Measurements from ENCODE around the gene CPNE4. TPM values are rescaled to one million over a fixed set of nuclear protein-coding genes. Genes with fewer than 3 reads are reported as not detected.

Gene CPNE4
- total RNA-seq, 1 donor from 2014 or later: 0.24 TPM

GRCh38 chr3:131743126-131743525 is 291.7 kb downstream of the CPNE4 start:
- no peak for DNase-seq (ENCODE audit: low read depth)

- DNase-seq (ENCODE audit: low read depth): no peak
These were observed 295.6 kb downstream of the CPNE4 start for GRCh38 chr3:131739211-131739610.

- no peak for DNase-seq (ENCODE audit: low read depth)
These were observed 296.7 kb downstream of the CPNE4 start for GRCh38 chr3:131738095-131738494.

GRCh38 chr3:131735544-131735943 is 299.3 kb downstream of the CPNE4 start:
- DNase-seq (ENCODE audit: low read depth): no peak

GRCh38 chr3:131735116-131735515 is 299.7 kb downstream of the CPNE4 start:
- DNase-seq (ENCODE audit: low read depth): no peak

GRCh38 chr3:131733086-131733841 is 301.6 kb downstream of the CPNE4 start:
- no peak for DNase-seq (ENCODE audit: low read depth)

GRCh38 chr3:131731709-131732108 is 303.1 kb downstream of the CPNE4 start:
- DNase-seq (ENCODE audit: low read depth): no peak

- no peak for DNase-seq (ENCODE audit: low read depth)
These were observed 304.2 kb downstream of the CPNE4 start for GRCh38 chr3:131730581-131730980.

GRCh38 chr3:131729643-131730017 is 305.2 kb downstream of the CPNE4 start:
- no peak for DNase-seq (ENCODE audit: low read depth)

- DNase-seq (ENCODE audit: low read depth): no peak
These were observed 305.7 kb downstream of the CPNE4 start for GRCh38 chr3:131728898-131729642.

- no peak for DNase-seq (ENCODE audit: low read depth)
These were observed 309.4 kb downstream of the CPNE4 start for GRCh38 chr3:131725414-131725813.

- DNase-seq (ENCODE audit: low read depth): no peak
These were observed 311.5 kb downstream of the CPNE4 start for GRCh38 chr3:131723343-131723742.

GRCh38 chr3:131717493-131717892 is 317.3 kb downstream of the CPNE4 start:
- DNase-seq (ENCODE audit: low read depth): no peak

- DNase-seq (ENCODE audit: low read depth): no peak
These were observed 317.9 kb downstream of the CPNE4 start for GRCh38 chr3:131716943-131717342.

- DNase-seq (ENCODE audit: low read depth): no peak
These were observed 318.8 kb downstream of the CPNE4 start for GRCh38 chr3:131716007-131716406.

GRCh38 chr3:131714585-131715220 is 320.1 kb downstream of the CPNE4 start:
- no peak for DNase-seq (ENCODE audit: low read depth)

- DNase-seq (ENCODE audit: low read depth): no peak
These were observed 321.2 kb downstream of the CPNE4 start for GRCh38 chr3:131713416-131714123.

- no peak for DNase-seq (ENCODE audit: low read depth)
These were observed 322.2 kb downstream of the CPNE4 start for GRCh38 chr3:131712662-131713061.

- no peak for DNase-seq (ENCODE audit: low read depth)
These were observed 323.6 kb downstream of the CPNE4 start for GRCh38 chr3:131711114-131711768.

- no peak for DNase-seq (ENCODE audit: low read depth)
These were observed 326.6 kb downstream of the CPNE4 start for GRCh38 chr3:131708241-131708640.

GRCh38 chr3:131705558-131706051 is 329.2 kb downstream of the CPNE4 start:
- no peak for DNase-seq (ENCODE audit: low read depth)

Measured in myocyte (in vitro differentiated cells).